ENCODE measurements around the gene DAAM1. TPM values are rescaled to one million over a fixed set of nuclear protein-coding genes. Genes with fewer than 3 reads are reported as not detected.
A peak's percentile ranks its signal among the peaks of the same experiment; 100 is the strongest.

DAAM1 gene
- polyA plus RNA-seq, 2 of the 4 experiments (the other 2 are of a cell fraction), result 6.8 to 10.8 TPM

DNA sequence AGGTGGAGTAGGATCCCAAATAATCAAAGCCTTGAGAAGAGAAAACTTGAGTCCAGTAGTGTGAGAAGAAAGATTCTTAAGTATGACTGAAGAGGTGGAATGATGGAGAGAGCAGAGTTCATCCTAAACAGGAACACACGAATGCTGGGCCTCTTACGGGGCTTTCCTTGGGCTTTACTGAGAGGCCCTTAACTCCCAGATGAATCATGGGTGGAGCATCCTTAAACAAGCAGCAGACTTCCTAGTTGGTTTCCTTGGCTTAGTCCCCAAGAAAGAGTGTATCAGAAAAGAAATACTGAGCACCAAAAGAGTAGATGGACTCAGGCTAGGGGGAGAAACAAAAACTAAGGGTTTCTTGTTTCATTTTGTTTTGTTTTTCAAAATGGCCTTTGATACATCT is 144.3 kb downstream of the DAAM1 start:
- Histone ChIP-seq H3K4me1 (peaks cover 23% of the 10 kb centered on the region), H3K4me3 (no peak overlapping the region), H3K9me3 (no peaks in the 10 kb centered on the region), H3K4me2 (peak overlapping the region; percentile 35), H3K27ac (peak overlapping the region in 1 of 2 experiments; percentile 13; a peak in 1 of 6 replicates)
- FAIRE-seq, result no peak
- ChIA-PET POLR2A (no interaction called here), CTCF (no interaction called here)
- ATAC-seq, result peak in 1 of 2 experiments; percentile 75; a peak in 3 of 6 replicates
- TF ChIP-seq FOXS1 (CRISPR knock-in tag; IDR thresholded peaks at IDR 0.05), result no peak
- TF ChIP-seq EP300 (IDR thresholded peaks at IDR 0.05), result no peak
- TF ChIP-seq, protein P1, sequence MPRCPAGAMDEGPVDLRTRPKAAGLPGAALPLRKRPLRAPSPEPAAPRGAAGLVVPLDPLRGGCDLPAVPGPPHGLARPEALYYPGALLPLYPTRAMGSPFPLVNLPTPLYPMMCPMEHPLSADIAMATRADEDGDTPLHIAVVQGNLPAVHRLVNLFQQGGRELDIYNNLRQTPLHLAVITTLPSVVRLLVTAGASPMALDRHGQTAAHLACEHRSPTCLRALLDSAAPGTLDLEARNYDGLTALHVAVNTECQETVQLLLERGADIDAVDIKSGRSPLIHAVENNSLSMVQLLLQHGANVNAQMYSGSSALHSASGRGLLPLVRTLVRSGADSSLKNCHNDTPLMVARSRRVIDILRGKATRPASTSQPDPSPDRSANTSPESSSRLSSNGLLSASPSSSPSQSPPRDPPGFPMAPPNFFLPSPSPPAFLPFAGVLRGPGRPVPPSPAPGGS (IDR thresholded peaks at IDR 0.05), result no peak
- no peak for TF ChIP-seq RARB (CRISPR knock-in tag; IDR thresholded peaks at IDR 0.05)
- TF ChIP-seq, protein P2, sequence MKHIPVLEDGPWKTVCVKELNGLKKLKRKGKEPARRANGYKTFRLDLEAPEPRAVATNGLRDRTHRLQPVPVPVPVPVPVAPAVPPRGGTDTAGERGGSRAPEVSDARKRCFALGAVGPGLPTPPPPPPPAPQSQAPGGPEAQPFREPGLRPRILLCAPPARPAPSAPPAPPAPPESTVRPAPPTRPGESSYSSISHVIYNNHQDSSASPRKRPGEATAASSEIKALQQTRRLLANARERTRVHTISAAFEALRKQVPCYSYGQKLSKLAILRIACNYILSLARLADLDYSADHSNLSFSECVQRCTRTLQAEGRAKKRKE (CRISPR knock-in tag; IDR thresholded peaks at IDR 0.05; ENCODE audit: low read depth), result no peak
- no peak for TF ChIP-seq JUNB (IDR thresholded peaks at IDR 0.05)
- no peak for TF ChIP-seq ESRRA (IDR thresholded peaks at IDR 0.05; ENCODE audit: borderline replicate concordance, low read length)
- no peak for TF ChIP-seq ZC3H11A (IDR thresholded peaks at IDR 0.05)
- TF ChIP-seq CHD2 (IDR thresholded peaks at IDR 0.05; ENCODE audit: low read length, partially characterized antibody), result no peak
- TF ChIP-seq TP53 (CRISPR knock-in tag; IDR thresholded peaks at IDR 0.05), result no peak
- TF ChIP-seq, protein P3, sequence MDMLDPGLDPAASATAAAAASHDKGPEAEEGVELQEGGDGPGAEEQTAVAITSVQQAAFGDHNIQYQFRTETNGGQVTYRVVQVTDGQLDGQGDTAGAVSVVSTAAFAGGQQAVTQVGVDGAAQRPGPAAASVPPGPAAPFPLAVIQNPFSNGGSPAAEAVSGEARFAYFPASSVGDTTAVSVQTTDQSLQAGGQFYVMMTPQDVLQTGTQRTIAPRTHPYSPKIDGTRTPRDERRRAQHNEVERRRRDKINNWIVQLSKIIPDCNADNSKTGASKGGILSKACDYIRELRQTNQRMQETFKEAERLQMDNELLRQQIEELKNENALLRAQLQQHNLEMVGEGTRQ (IDR thresholded peaks at IDR 0.05), result no peak
- TF ChIP-seq KDM1A (IDR thresholded peaks at IDR 0.05; ENCODE audit: low read depth), result no peak
- no peak for TF ChIP-seq HOXA7 (CRISPR knock-in tag; IDR thresholded peaks at IDR 0.05)
- TF ChIP-seq FOSB (CRISPR knock-in tag; IDR thresholded peaks at IDR 0.05), result no peak
- TF ChIP-seq CEBPB (IDR thresholded peaks at IDR 0.05), result no peak
- no peak for TF ChIP-seq SMC3 (IDR thresholded peaks at IDR 0.05)
- TF ChIP-seq RFX5 (IDR thresholded peaks at IDR 0.05), result no peak
- TF ChIP-seq POLR2AphosphoS2 (conservative IDR thresholded peaks at IDR 0.05; ENCODE audit: low read length), result no peak
- TF ChIP-seq KDM5A (IDR thresholded peaks at IDR 0.05), result no peak
- 36% methylated on average over 2 of the region's 2 CpGs for WGBS (ENCODE audit: missing lambda C conversion rate)
- peak; percentile 15 to 41 for DNase-seq (ENCODE audit: low read depth in 1 of 2, low spot score in 1 of 2)

DNA sequence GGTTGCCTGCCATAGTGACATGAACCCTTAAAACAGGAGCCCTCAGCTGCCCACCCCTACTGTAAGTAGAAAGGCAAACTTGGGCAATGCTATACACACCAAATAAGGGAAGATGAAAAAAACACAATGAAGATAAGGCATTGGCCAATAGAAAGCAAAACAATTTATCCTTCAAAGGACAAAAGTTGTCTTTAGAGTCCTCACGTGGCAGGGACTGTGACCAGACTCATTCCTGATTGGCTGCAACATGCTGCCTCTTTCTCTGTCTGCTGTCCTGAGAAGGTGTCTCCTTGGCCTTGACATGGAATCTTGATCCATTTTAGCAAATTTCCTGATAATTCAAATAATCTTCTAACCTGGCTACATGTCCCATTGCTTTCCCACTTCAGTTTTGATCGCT is 144.8 kb downstream of the DAAM1 start:
- TF ChIP-seq HOXB5 (CRISPR knock-in tag; IDR thresholded peaks at IDR 0.05), result no peak
- TF ChIP-seq, protein P4, sequence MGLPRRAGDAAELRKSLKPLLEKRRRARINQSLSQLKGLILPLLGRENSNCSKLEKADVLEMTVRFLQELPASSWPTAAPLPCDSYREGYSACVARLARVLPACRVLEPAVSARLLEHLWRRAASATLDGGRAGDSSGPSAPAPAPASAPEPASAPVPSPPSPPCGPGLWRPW (IDR thresholded peaks at IDR 0.05), result no peak
- no peak for TF ChIP-seq GATA3 (IDR thresholded peaks at IDR 0.05; ENCODE audit: borderline replicate concordance)
- no peak overlapping the region for H3K4me3 ChIP-seq
- POLR2A ChIA-PET, result no interaction called here
- no peak overlapping the region for H3K27ac ChIP-seq
- WGBS (ENCODE audit: missing lambda C conversion rate), result 96% methylated on average over 2 of the region's 2 CpGs
- no peaks in the 10 kb centered on the region for H3K9me3 ChIP-seq
- CTCF ChIA-PET, result no interaction called here
- DNase-seq (ENCODE audit: low read depth in 1 of 2, low spot score in 1 of 2), result no peak
- peak overlapping the region; percentile 35; the same call in 2 of the 3 replicates for H3K4me2 ChIP-seq
- peaks cover 20% of the 10 kb centered on the region for H3K4me1 ChIP-seq
- no peak for FAIRE-seq
- no peak for ATAC-seq

DNA sequence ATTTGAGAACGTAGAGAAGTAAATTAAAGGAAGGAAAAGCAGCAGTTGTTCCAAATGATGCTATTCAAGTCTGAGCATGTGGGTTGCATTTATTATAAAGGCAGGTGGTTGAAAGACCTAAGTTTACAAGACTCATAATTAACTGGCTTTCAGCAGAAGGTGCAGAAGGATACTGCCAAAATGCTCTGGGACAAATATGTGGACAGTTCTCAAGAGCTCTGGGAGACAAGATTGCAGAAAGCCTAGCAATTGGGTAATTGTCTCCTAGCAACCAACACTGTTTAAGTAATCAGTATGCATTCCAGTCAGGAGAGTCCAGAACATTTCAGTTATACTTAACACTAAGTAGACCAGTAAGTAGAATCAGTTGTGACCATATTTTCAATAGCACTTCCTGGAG is 145.2 kb downstream of the DAAM1 start:
- H3K4me3 ChIP-seq, result no peak overlapping the region
- no peak for FAIRE-seq
- H3K27ac ChIP-seq, result no peak overlapping the region
- H3K9me3 ChIP-seq, result no peaks in the 10 kb centered on the region
- DNase-seq (ENCODE audit: low read depth in 1 of 2, low spot score in 1 of 2), result peak in 1 of 2 experiments; percentile 53
- POLR2A ChIA-PET, result no interaction called here
- H3K4me1 ChIP-seq, result peaks cover 15% of the 10 kb centered on the region
- ATAC-seq, result peak; percentile 59 to 73; a peak in 4 of 6 replicates
- CTCF ChIA-PET, result no interaction called here
- H3K4me2 ChIP-seq, result no peak overlapping the region; the same call in 2 of the 3 replicates
- 89% methylated on average over 1 of the region's 1 CpG for WGBS (ENCODE audit: missing lambda C conversion rate)
- TF ChIP-seq POLR2AphosphoS2 (conservative IDR thresholded peaks at IDR 0.05; ENCODE audit: low read length) (no peak), ZFP36 (IDR thresholded peaks at IDR 0.05; ENCODE audit: borderline replicate concordance, partially characterized antibody) (no peak), NPAS2 (CRISPR knock-in tag; IDR thresholded peaks at IDR 0.05; ENCODE audit: borderline replicate concordance) (no peak), FOSL2 (IDR thresholded peaks at IDR 0.05) (no peak), FOSL2 (CRISPR knock-in tag; IDR thresholded peaks at IDR 0.05) (no peak), HDAC2 (IDR thresholded peaks at IDR 0.05) (no peak), NFE2L2 (conservative IDR thresholded peaks at IDR 0.05; ENCODE audit: low read length) (no peak), CBX2 (IDR thresholded peaks at IDR 0.05; ENCODE audit: borderline replicate concordance, low read depth) (no peak), ZNF302 (CRISPR knock-in tag; IDR thresholded peaks at IDR 0.05) (no peak)
- TF ChIP-seq, protein P5, sequence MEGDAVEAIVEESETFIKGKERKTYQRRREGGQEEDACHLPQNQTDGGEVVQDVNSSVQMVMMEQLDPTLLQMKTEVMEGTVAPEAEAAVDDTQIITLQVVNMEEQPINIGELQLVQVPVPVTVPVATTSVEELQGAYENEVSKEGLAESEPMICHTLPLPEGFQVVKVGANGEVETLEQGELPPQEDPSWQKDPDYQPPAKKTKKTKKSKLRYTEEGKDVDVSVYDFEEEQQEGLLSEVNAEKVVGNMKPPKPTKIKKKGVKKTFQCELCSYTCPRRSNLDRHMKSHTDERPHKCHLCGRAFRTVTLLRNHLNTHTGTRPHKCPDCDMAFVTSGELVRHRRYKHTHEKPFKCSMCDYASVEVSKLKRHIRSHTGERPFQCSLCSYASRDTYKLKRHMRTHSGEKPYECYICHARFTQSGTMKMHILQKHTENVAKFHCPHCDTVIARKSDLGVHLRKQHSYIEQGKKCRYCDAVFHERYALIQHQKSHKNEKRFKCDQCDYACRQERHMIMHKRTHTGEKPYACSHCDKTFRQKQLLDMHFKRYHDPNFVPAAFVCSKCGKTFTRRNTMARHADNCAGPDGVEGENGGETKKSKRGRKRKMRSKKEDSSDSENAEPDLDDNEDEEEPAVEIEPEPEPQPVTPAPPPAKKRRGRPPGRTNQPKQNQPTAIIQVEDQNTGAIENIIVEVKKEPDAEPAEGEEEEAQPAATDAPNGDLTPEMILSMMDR (IDR thresholded peaks at IDR 0.05), result no peak
- TF ChIP-seq, protein P6, sequence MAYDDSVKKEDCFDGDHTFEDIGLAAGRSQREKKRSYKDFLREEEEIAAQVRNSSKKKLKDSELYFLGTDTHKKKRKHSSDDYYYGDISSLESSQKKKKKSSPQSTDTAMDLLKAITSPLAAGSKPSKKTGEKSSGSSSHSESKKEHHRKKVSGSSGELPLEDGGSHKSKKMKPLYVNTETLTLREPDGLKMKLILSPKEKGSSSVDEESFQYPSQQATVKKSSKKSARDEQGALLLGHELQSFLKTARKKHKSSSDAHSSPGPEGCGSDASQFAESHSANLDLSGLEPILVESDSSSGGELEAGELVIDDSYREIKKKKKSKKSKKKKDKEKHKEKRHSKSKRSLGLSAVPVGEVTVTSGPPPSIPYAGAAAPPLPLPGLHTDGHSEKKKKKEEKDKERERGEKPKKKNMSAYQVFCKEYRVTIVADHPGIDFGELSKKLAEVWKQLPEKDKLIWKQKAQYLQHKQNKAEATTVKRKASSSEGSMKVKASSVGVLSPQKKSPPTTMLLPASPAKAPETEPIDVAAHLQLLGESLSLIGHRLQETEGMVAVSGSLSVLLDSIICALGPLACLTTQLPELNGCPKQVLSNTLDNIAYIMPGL (CRISPR knock-in tag; IDR thresholded peaks at IDR 0.05; ENCODE audit: borderline replicate concordance), result no peak

All from A549 (cell line).